GM19328 (cell line): ENCODE results near the gene AFAP1L2.

Source experiments
- ATAC-seq: cut with Tn5 transposase; IDR thresholded peaks from one replicate; pipeline ENCODE4 v1.9.1; 2021; ENCODE audit warnings: mild to moderate bottlenecking, moderate library complexity; ENCODE audit not compliant: unreplicated experiment

AFAP1L2 gene

DNA sequence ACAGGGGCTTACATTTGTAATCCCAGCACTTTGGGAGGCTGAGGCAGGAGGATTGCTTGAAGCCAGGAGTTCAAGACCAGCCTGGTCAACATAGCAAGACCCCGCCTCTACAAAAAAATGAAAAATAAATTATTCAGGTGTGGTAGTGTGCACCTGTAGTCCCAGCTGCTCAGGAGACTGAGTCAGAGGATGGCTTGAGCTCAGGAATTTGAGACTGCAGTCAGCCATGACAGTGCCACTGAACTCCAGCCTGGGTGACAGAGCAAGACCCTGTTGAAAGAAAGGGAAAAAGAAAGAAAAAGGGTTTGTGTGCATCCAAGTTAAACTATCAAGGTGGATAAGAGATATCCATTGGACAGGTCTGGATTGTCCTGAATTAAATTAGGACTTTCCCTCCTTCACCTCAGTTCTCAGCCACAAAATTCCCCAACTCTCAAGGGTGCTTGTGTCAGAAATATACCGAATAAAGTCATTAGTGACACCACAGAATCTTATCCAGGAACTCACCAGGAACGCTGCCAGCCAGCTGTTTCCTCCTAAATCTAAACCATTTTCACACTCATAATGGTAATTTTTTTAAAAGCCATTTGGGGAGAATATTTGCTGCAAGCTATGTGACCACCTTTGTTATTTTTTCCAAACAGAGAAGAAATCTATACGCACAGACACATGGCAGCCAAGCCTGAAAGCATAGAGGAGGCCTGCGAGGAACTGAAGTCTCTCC, 12.0 kb downstream of the AFAP1L2 start:
- ATAC-seq: no peak

DNA sequence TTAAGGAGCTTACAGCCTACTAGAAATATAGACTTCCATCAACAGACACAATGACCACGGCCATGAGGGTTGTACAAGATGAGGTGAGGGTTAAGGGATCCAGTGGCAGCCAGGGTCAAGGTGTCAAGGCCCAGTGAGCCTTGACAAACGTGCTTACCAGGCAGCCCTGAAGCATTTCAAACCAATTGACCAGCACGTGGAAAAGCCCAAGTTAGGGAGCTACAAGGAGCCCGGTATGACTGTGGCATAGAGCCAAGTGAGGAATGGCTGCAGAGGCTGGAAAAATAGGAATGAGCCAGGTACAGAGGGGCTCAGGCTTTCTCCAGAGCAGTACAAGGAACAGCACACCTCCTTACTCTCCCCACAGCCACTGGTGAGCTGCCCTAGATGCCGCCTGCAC, 12.7 kb downstream of the AFAP1L2 start:
- ATAC-seq: no peak

DNA sequence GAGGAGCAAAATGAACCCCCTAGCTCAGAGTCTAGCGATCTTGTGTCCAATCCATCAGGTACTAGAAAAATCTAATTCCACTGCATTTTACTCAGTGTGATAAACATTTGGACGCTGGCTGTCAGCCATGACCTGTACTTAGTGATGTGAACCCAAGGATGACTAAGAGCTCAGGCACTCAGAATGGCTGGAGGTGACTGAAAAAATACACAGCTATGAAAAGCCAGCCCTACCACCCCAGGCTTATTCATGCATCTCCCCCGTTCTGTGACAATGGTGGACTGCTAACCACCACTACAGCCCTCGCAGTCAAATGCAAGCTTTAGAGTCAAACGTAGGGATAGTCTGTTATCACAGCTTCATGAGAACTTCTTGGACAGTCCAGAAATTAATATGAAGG, 14.9 kb downstream of the AFAP1L2 start:
- ATAC-seq: no peak

DNA sequence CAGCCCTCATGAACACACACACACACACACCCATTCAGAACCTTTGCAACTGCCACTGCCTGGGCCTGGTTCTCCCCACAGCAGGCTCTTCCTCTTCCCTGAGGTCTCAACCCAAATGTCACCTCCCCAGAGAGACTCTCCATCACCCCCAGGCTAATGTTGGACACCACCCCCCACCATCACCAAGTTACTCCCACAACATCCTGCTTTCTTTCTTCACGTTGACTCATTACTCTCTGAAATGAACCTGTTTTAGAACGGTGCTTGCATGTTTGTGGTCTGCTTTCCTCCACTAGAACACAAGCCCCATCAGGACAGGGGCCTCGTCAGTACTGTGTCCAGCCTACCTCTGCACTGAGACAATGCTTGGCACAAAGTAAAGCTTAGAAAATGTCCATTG, 16.0 kb downstream of the AFAP1L2 start:
- ATAC-seq: peak; percentile 59

DNA sequence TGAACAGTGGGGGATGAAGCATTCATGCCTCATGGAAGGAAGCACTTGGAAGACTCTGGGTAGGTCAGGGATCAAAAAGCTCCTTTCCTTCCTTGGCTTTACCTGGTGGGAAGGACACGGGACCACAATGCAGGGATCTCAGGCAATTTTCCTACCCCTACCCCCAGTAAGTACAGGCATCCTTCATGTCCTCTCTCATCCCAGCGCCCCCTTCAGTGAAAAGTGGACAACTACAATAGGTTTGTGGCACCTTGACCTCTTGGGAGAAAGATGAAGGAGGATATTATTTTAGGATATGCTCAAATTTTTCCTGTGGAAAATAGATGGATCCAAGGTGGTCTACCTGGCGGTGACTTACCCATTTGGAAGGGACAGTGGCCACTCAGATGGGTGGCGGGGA, 16.5 kb downstream of the AFAP1L2 start:
- no peak for ATAC-seq

DNA sequence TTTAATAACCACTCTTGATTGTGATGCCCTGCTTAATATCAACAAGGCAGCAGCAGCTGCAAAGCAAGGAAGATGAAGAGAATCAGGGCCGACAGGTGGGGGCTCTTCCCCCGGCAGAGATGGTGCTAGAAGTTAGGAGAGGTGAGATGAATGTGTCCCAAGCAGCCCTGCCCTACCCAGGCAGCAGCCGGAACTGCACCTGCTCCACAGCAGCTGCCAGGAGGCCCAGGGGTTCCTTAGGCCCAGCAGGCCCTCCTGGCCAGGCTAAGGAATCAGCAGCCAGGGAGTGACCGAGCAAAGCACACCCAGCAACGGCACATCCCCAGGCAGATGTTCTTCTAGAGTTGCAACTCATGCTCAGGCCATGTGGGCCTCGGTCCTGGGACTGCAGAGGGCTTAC, 17.9 kb downstream of the AFAP1L2 start:
- no peak for ATAC-seq

DNA sequence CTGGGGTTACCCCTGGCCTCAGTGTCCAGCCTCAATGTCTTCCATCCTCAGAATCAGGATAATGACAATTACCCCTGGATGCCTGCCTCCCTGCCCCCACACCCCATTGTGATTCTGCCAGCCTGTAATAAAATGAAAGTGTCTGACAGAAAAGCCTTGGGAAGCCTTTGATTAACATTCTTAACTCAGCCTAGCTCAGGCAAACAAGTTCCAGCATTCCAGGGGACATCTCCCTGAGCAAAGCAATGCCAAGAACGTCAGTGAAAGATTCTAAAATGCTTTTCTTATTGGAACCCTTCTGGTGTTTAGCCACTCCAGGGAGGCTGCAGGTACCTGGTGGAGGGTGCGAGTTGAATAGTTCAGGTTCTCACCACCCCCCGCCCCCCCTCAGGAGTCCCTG, 18.7 kb downstream of the AFAP1L2 start:
- no peak for ATAC-seq

DNA sequence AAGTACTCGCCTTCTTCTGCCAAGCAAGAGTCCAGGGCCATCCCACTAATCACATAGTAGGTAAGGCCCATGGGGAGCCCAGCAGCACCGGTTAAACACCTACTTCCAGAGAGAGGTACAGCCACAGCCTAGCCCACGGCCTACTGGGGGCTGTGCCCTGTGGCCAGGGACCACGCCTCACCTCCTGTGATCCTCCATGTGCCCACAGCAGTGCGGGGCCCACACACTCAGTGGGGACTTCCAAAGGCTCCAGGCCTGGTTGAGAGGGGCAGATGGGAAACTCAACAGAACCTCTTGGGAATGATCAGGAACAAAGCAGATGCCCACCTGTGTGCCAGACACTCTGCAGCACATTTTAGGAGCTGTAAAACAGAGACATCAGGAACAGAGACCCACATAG, 19.7 kb downstream of the AFAP1L2 start:
- ATAC-seq: no peak

DNA sequence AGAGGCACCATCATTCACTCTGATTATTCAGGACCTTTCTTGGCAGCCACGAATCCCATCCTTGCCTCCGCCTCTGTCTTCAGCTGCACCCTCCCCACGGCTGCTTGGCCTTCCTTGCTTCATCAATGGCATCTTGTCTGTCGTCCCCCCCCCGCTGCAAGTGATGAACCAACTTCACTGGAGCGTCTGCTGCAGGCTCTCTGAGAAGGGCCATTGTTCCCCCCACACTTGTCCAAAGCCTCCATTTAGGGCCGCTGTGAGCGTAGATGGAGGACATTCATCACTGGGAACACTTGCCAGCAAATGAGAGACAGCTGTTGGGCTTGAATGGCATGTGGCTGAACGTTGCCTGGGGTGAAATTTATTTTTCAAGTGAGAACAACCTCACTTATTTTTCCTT, 20.1 kb downstream of the AFAP1L2 start:
- no peak for ATAC-seq

DNA sequence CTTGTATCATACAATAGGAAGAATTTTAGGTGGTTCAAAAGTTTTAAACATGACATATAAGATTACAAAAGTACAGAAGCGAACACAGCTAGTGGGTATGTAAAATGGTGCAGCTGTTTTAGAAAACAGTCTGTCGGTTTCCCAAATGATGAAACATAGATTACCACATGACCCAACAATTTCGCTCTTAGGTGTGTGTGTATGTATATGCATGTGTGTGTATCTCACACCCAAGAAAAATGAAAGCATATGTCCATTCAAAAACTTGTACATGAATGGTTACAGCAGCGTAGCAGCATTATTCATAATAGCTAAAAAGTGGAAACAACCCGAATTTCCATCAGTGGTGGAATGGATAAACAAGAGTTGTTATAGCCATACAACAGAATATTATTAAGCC, 23.5 kb downstream of the AFAP1L2 start:
- ATAC-seq: no peak

DNA sequence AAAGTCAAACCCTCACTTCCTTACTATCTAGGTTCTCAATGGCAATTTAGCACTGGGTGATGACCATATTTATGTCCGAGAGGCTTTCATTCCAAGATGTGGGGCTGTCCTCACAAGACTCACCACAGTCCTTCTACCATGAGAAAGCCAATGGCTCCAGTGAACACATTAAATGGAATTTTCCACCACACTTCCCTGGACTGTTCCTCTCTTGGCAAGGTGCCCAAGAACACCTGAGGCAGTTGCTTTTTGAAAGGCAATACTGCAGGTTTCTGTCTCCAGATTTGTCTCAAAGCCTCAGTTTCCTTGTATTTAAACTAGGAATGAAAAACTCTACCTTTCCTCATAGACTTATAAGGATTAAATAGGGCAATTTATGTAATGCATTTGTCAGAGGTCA, 24.2 kb downstream of the AFAP1L2 start:
- no peak for ATAC-seq

DNA sequence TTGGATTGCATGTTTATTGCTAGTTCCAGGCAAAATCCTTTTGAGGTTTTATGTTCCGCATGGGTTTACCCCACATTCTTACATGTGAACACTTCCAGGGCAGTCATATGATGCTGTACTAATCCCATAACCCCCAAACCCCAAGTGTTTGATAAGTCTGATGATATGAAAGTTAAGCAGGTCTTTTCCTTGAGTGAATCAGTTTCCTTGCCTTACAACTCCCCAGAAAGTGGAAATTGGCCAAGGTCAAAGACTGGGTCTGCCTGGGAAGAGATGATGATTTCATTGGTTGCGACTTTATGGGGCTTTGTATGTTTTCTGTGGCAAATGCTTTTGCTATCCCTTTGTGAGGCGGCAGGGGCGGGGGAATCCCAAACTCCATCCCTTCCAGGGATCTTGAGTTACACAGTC, 24.7 kb downstream of the AFAP1L2 start:
- ATAC-seq: no peak

DNA sequence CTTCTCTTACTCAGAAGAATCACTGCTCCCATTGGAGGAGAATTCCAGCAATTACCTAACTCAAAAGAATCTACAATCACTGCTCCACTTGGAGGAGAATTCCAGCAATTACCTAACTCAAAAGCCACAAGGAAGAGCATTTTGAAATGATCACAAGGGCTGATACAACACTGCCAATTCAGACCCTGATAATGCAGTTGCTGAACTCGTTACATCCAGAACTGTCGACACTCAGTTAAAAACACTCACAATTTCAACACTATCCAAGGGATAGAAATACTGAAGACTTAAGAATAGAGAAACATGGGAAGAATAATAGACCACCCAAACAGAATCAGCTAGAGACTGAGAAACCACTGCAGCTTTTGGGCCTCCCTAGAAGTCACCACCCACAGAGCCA, 27.8 kb downstream of the AFAP1L2 start:
- ATAC-seq: no peak

DNA sequence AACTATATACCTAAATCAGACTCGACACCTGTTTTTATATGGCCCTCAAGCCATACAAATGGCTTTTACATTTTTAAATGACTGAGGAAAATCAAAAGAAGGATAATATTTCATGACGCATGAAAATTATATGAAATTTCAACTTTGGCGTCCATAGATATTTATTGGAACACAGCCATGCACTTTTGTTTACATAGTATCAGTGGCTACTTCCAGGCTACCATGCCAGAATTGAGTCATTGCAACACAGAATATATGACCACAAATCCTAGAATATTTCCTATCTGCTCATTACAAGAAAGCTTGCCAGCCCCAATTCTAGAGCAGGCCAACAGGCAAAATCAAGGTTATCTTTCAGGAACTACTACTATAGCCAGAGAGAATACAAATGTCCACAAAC, 29.3 kb downstream of the AFAP1L2 start:
- no peak for ATAC-seq

DNA sequence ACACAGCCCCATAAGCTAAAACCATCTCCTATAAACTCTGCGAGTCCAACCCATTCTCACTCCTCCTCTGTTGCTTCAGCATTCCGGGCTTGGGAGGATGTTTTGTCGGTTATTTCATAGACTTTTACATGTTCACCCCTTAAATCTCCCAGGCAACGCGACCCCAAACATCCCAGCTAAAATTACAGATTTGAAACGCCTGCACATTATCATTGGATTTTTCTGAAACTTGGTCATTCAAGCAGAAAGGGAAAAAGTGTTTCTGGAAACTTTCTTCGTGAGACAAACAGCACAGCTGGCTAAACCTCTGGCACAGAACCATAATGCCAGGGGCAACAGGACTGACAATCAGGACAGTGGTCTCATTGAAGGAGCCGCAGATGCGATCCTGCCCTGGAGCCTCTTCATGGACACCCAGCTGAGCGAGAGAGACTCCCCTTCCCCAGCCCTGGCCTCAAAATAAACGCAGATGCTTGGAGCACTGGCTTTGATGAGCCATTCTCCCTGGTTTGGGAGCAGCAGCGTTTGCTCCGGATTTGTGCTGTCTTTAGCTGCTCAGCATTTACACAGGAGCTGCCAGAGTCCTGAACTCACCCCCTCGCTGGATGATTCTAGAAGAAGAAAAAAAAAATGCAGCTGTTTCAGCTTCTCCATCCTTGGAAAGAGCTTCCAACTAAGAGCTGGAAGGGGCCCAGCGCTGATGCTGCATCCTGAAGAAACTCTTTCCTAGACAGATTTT, 30.1 kb downstream of the AFAP1L2 start:
- no peak for ATAC-seq

DNA sequence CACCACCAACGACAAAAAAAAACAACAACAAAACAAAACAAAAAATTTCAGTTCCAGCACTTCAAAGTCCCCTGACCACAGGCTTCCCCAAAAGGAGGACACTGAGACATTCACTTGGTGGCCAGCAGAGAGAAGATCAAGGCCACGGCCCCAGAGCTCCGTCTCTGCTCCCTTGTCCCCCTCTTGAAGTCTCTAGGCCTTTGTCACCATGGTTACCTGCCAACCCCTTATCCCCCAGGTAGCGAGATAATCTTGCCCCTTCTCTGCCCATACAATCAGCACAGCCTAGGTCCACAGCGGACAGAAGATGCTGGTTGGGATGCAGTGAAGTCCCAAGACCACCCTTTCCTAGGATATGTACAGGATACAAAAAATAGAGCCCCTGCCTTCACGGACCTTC, 30.7 kb downstream of the AFAP1L2 start:
- ATAC-seq: no peak

DNA sequence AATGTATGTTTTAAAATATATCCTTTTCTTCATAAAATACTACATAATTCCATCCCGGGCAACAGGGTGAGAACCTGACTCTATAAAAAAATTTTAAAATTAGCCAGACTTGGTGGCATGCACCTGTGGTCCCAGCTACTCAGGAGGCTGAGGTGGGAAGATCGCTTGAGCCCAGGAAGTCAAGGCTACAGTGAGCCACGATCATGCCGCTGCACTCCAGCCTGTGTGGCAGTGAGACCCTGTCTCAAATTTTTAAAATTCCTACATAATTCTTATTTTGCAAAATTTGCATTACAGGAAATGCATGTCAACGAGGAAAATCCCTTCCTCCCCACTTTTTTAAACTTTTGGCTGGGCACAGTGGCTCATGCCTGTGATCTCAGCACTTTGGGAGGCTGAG, 31.3 kb downstream of the AFAP1L2 start:
- ATAC-seq: no peak

DNA sequence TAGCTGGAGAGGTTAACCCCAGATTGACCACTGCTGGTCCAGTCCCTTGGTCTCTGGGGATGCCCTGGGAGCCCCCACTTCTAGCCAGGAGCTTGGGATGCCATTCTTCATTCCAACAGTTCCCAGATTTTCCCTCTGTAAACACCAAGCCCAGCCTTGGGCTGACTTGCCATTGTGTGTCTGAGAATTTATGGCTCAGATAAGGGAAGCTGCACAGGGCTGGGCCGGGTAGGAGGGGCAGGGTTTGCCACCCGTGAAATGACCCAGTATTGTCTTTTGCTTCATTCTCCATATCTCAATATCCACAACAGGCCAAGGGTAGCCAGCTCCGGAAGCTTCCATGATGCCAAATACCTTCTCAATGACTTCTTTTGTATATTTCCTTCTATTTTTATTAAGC, 32.1 kb downstream of the AFAP1L2 start:
- ATAC-seq: no peak

DNA sequence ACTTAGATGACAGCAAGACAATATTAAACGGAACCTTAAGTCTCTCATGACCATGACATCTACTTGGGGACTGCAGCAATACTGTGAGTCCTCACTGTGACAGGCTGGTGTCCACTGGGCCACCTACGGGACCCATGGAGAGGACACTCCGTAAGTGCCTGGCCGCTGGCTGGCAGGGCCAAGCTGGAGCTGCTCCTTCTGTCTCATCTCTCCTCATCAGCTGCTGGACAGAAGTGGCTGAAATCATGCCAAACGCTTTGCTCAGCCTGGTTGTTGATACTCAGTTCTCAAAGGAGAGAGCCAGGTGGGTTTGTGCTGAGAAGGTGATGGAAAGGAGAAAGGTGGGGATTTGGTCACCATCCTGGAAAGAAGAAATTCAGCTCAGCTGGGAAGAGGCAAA, 33.3 kb downstream of the AFAP1L2 start:
- ATAC-seq: no peak

DNA sequence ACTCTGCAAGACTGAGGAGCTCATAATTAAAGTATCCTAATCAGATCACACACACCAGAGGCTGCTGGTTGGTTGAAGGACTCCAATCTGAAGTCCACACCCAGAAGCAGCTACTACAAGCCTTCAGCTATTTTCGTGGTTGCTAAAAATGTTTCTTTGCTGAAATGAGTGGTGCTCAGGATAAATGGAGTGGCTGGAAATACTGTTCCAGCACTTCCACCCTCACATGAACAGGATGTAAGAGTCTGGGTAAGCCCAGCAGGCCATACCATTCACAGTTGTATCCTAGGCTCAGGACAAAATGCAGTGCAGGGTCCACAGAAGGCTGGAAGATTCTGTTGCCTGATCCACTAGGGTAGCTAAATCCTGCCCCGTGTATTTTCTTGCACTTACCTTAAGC, 34.1 kb downstream of the AFAP1L2 start:
- ATAC-seq: no peak

DNA sequence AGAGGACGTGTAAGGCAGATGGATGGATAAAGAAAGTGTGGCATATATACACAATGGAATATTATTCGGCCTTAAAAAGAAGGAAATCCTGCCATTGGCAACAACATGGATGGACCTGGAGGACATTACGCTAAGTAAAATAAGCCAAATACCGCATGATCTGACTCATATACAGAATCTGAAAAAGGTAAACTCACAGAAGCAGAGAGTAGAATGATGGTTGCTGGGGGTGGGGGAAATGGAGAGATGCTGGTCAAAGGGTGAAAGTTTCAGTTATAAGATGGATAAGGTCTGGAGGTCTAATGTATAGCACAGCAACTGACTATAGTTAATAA, 36.3 kb downstream of the AFAP1L2 start:
- no peak for ATAC-seq

DNA sequence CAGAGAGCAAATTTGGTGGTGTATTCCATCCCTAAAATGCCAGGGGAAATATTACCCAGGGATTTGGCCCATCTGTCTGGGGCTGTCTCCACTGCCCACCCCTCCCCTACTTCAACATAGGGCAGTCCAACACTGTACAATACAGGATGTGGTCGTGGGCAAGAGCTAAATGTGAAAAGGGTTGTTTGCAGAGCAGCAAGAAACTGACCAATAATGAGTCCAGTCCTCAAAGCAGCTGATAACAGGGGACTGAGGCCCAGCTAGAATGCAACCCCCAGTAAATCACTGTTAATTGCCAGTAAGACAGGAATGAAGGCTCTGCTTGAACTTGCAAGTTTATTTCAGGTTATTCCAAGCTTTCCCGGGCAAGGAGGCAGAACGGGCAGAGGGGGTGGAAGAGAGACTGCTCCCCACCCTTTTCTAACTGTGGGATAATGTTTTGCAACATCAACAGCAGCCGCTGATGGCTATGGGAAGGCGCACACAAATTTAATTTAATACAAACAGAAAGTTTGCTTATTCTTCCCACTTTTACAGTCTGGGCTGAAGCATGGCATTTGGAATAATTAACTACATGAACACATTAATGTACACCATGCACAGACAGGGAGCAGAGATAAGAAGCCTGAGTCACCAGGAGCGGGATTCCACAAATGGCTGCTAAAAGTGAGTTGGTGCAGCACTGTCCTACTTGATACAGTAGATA, 36.8 kb downstream of the AFAP1L2 start:
- no peak for ATAC-seq
